ENCODE data around the gene TAOK2. TPM values are rescaled to one million over a fixed set of nuclear protein-coding genes. Genes with fewer than 3 reads are reported as not detected.

Gene TAOK2
- polyA plus RNA-seq, 2 of the 4 experiments (the other 2 are of a cell fraction), result 13.7 to 30.8 TPM

DNA sequence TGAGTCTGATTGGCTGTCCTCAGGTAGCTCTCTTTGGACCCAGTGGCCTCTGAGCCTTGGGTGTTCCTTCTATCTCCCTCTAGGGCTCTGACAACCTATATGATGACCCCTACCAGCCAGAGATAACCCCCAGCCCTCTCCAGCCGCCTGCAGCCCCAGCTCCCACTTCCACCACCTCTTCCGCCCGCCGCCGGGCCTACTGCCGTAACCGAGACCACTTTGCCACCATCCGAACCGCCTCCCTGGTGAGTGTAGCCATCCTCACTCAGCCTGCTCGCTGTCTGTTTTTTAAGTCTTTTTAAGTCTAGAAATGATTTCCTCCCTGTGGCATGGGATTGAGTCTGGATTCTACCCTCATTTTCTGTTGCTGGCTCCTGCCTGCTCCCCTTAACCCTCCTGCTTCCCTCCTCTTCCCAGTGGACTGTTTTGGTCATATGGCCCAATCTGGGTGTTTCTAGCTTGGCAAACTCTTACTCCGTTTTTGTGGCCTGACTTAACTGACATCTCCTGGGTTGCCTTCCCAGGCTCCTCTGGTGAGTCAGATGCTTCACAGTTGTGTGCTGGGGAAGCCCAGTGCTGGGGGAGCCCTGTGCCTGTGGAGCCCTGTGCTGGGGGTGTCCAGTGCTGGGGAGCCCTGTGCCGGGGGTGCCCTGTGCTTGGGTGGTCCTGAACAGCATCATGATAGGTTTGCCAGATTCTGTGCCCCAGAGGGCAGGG, 9.9 kb downstream of the TAOK2 start:
- FAIRE-seq (no peak), ATAC-seq (no peak), DNase-seq (ENCODE audit: low read depth in 1 of 2, low spot score in 1 of 2) (no peak)
- Histone ChIP-seq H3K4me3 (no peak overlapping the region), H3K4me1 (no peaks in the 10 kb centered on the region), H3K27ac (no peak overlapping the region), H3K9me3 (no peaks in the 10 kb centered on the region), H3K4me2 (no peak overlapping the region)
- TF ChIP-seq CBX8 (IDR thresholded peaks at IDR 0.05) (no peak), EHF (CRISPR knock-in tag; IDR thresholded peaks at IDR 0.05) (no peak), POLR2AphosphoS2 (conservative IDR thresholded peaks at IDR 0.05; ENCODE audit: low read length) (no peak), HDAC2 (IDR thresholded peaks at IDR 0.05) (no peak), ZC3H11A (IDR thresholded peaks at IDR 0.05) (no peak), MYC (IDR thresholded peaks at IDR 0.05; ENCODE audit: borderline replicate concordance, low read length) (no peak), JUNB (IDR thresholded peaks at IDR 0.05) (no peak), ZSCAN20 (CRISPR knock-in tag; IDR thresholded peaks at IDR 0.05) (no peak), E2F6 (IDR thresholded peaks at IDR 0.05; ENCODE audit: borderline replicate concordance, low read depth) (no peak), ZNF302 (CRISPR knock-in tag; IDR thresholded peaks at IDR 0.05) (no peak), EP300 (IDR thresholded peaks at IDR 0.05) (no peak)
- ChIA-PET CTCF (interaction anchor here (1.0 to 5.3 kb wide), 6 partner anchors 9 to 38 kb away, joined by 3 to 22 read pairs (median 4); partner anchors contain the start of gene TAOK2), POLR2A (no interaction called here)
- 85% methylated on average over 12 of the region's 12 CpGs for WGBS (ENCODE audit: missing lambda C conversion rate)

- 89% methylated on average over 6 of the region's 6 CpGs for WGBS (ENCODE audit: missing lambda C conversion rate)
- H3K4me2 ChIP-seq, result no peak overlapping the region
- CTCF ChIA-PET, result interaction anchor here (0.9 to 5.3 kb wide), 6 partner anchors 9 to 48 kb away, joined by 3 to 22 read pairs (median 4); partner anchors contain the start of gene TAOK2
These were observed 10.6 kb downstream of the TAOK2 start for GRCh38 chr16:29984137-29984763.

DNA sequence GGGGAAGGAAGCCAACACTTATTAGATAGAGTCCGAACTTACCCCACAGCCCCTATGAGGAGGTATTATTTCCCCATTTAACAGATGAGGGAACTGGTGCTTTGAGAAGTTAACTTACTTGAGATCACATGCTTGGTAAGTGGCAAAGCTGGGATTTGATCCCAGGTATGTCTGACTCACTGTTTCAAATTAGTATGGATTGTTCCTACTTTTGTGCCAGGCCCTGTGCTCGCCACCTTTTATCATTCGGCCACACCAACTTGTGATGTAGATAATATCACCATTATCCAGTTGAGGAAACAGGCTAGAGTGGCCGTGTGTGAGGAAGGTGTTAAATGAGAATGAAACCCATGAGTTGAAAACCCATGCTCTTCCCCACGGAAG, 11.1 kb downstream of the TAOK2 start:
- DNase-seq (ENCODE audit: low read depth in 1 of 2, low spot score in 1 of 2), result no peak
- Histone ChIP-seq H3K4me3 (no peak overlapping the region), H3K4me2 (no peak overlapping the region), H3K9me3 (no peaks in the 10 kb centered on the region), H3K4me1 (no peaks in the 10 kb centered on the region), H3K27ac (no peak overlapping the region)
- FAIRE-seq, result no peak
- TF ChIP-seq, protein P1, sequence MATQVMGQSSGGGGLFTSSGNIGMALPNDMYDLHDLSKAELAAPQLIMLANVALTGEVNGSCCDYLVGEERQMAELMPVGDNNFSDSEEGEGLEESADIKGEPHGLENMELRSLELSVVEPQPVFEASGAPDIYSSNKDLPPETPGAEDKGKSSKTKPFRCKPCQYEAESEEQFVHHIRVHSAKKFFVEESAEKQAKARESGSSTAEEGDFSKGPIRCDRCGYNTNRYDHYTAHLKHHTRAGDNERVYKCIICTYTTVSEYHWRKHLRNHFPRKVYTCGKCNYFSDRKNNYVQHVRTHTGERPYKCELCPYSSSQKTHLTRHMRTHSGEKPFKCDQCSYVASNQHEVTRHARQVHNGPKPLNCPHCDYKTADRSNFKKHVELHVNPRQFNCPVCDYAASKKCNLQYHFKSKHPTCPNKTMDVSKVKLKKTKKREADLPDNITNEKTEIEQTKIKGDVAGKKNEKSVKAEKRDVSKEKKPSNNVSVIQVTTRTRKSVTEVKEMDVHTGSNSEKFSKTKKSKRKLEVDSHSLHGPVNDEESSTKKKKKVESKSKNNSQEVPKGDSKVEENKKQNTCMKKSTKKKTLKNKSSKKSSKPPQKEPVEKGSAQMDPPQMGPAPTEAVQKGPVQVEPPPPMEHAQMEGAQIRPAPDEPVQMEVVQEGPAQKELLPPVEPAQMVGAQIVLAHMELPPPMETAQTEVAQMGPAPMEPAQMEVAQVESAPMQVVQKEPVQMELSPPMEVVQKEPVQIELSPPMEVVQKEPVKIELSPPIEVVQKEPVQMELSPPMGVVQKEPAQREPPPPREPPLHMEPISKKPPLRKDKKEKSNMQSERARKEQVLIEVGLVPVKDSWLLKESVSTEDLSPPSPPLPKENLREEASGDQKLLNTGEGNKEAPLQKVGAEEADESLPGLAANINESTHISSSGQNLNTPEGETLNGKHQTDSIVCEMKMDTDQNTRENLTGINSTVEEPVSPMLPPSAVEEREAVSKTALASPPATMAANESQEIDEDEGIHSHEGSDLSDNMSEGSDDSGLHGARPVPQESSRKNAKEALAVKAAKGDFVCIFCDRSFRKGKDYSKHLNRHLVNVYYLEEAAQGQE (IDR thresholded peaks at IDR 0.05), result no peak
- ChIA-PET CTCF (interaction anchor here (0.6 to 5.3 kb wide), 4 partner anchors 9 to 47 kb away, joined by 3 to 22 read pairs (median 4); partner anchors contain the start of gene C16orf92), POLR2A (interaction anchor here (1.1 to 1.2 kb wide), 2 partner anchors 9 to 161 kb away, joined by 3 read pairs; no protein-coding TSS in a partner anchor)
- 90% methylated on average over 5 of the region's 5 CpGs for WGBS (ENCODE audit: missing lambda C conversion rate)
- ATAC-seq, result no peak

More at GRCh38 chr16:29984137-29984763, 10.6 kb downstream of the TAOK2 start:
- no peaks in the 10 kb centered on the region for H3K4me1 ChIP-seq
- DNase-seq (ENCODE audit: low read depth in 1 of 2, low spot score in 1 of 2) (no peak), ATAC-seq (no peak), FAIRE-seq (no peak)
- no peak overlapping the region for H3K4me3 ChIP-seq
- no peak overlapping the region for H3K27ac ChIP-seq
- TF ChIP-seq JUNB (IDR thresholded peaks at IDR 0.05) (no peak), NR3C1 (IDR thresholded peaks at IDR 0.05) (no peak), HOXA7 (CRISPR knock-in tag; IDR thresholded peaks at IDR 0.05) (no peak), PBX3 (IDR thresholded peaks at IDR 0.05) (no peak), RAD21 (conservative IDR thresholded peaks at IDR 0.05 in 1 of 2, IDR thresholded peaks at IDR 0.05 in 1 of 2) (no peak), BHLHE40 (IDR thresholded peaks at IDR 0.05; ENCODE audit: low read depth, low read length) (no peak), MAZ (IDR thresholded peaks at IDR 0.05; ENCODE audit: borderline replicate concordance, low read depth, low read length) (no peak), FOSL2 (IDR thresholded peaks at IDR 0.05) (no peak), FOSL2 (CRISPR knock-in tag; IDR thresholded peaks at IDR 0.05) (no peak), POLR2A (IDR thresholded peaks at IDR 0.05; ENCODE audit: low read length) (no peak), CHD4 (IDR thresholded peaks at IDR 0.05; ENCODE audit: borderline replicate concordance) (no peak)
- TF ChIP-seq, protein P2, sequence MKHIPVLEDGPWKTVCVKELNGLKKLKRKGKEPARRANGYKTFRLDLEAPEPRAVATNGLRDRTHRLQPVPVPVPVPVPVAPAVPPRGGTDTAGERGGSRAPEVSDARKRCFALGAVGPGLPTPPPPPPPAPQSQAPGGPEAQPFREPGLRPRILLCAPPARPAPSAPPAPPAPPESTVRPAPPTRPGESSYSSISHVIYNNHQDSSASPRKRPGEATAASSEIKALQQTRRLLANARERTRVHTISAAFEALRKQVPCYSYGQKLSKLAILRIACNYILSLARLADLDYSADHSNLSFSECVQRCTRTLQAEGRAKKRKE (CRISPR knock-in tag; IDR thresholded peaks at IDR 0.05; ENCODE audit: low read depth), result no peak
- no peaks in the 10 kb centered on the region for H3K9me3 ChIP-seq
- POLR2A ChIA-PET, result no interaction called here

Measured in A549 (cell line).